HG03039 (cell line): ENCODE measurements around the gene CD99L2.

ENCODE experiments used
- ATAC-seq: cut with Tn5 transposase; IDR thresholded peaks from one replicate; pipeline ENCODE4 v1.9.1; 2021; ENCODE audit warnings: mild to moderate bottlenecking, moderate library complexity; ENCODE audit not compliant: unreplicated experiment

CD99L2 gene, protein sequence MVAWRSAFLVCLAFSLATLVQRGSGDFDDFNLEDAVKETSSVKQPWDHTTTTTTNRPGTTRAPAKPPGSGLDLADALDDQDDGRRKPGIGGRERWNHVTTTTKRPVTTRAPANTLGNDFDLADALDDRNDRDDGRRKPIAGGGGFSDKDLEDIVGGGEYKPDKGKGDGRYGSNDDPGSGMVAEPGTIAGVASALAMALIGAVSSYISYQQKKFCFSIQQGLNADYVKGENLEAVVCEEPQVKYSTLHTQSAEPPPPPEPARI

DNA sequence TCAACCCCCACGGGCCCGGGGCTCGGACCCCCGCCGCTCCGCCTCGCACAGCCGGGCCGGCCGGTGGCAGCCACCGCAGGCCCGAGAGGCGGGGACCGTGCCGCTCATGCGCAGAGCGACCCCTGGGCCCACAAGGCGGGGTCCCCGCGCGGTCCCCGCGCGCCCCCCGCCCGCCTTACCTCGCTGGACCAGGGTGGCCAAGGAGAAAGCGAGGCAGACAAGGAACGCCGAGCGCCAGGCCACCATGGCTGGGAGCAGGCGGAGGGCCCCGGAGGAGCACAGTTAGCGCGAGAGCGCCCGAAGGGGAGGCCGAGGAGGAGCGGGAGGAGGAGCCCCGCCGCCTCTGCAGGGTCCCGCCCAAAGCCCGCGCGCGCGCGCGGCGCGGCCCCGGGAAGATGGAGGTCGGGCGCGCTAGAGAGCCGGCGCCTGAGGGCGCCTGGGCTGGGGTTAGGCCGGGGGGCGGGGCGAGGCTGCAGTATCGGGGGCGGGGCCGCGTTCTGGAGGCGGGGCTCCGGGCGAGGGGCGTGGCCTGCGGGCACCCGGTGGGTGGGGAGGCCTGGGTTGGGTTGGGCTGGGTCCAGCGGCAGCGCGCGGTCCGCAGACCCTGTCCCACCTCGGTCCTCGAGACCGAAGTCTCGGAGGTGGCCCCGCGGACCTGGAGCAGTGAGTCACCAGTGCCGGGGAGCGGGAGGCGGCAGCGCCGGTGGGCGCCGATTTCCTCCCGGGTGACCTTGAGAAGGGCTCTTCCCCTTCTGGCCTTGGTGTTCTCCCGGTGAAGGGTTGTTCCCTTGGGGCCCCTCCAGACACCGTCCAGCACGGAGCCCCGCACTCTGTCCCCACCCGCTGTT lies at the start of gene CD99L2:
Gene CD99L2, minus strand, starts transcription at position 326 of the 848 bp plus-strand sequence. Its CDS starts 80 bp downstream, at position 246.
- ATAC-seq = peak; percentile 91

- ATAC-seq = no peak
Measured at GRCh38 chrX:150944233-150944632, 45.8 kb upstream of the CD99L2 start.

DNA sequence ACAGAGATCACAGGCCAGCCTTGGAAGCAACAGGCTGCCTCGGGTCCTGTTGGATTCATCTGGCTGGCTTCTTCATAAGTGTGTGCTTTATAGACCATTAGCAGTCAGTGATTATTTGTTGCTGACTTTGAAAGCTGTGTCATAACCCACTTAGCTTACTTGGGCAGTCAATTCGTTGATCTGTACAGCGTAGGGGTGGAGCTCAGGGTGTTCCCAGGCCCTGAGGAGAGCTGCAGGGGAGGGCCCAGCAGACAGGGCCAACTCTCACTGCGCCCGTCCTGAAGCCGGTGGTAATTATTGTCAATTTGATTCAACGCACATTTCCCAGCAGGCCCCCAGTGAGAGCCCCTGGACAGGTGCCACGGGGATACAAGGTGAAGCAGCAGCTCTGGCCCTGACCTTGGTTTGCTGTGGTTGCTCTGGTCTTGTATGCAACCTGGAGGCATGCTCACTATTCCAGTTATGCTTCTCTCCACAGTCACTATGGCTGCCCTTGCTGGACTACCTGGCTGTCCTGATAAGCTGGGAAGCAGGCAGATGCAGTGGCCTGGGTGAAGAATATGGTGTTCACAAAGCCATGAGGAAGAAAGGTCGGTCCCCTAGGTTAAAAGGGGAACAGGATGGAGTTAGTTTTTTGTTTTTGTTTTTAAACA lies 44.6 kb upstream of the CD99L2 start:
- no peak for ATAC-seq

GRCh38 chrX:150941580-150941979 lies 43.1 kb upstream of the CD99L2 start:
- no peak for ATAC-seq

GRCh38 chrX:150940844-150941495 lies 42.5 kb upstream of the CD99L2 start:
- no peak for ATAC-seq

DNA sequence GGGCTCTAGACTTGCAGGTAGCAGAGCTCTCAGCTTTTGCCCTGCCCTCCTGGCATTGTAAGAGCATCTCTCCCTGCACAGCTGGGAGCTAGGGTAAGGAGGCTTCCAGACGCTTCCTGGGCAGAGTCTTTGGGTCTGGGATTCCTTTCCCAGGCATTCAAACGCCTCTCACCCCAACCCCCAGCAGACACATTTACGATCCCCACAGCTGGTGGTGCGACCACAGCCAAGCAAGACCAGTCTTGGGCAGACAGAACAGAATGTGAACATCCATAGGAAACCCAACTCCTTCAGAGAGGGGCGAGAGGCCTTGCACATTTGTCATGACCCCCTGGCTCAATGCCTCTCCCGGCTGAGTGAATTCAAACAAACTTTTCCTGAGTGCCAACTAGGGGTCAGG lies 38.1 kb upstream of the CD99L2 start:
- no peak for ATAC-seq

- ATAC-seq = no peak
Measured at GRCh38 chrX:150935467-150935866, 37.0 kb upstream of the CD99L2 start.

- no peak for ATAC-seq
Measured at GRCh38 chrX:150934453-150934852, 36.0 kb upstream of the CD99L2 start.

GRCh38 chrX:150933945-150934350 lies 35.5 kb upstream of the CD99L2 start:
- ATAC-seq = no peak

DNA sequence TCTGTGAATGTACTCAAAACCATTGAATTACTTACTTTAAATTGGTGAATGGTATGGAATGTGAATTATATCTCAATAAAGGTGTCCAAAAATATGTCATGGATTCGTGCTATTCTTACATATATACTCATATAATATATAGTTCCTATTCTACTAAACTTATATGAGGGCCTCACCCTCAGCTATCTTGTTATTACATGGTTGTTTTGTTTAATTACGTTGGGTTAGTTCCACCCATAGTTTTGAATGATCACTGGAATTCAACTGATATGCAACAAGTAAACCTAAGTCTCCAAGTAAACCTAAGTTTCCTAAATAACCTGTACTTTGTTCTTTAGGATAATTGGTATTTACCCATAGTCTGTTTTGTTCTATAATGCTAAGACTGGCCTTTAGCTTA lies 30.6 kb upstream of the CD99L2 start:
- ATAC-seq = no peak

DNA sequence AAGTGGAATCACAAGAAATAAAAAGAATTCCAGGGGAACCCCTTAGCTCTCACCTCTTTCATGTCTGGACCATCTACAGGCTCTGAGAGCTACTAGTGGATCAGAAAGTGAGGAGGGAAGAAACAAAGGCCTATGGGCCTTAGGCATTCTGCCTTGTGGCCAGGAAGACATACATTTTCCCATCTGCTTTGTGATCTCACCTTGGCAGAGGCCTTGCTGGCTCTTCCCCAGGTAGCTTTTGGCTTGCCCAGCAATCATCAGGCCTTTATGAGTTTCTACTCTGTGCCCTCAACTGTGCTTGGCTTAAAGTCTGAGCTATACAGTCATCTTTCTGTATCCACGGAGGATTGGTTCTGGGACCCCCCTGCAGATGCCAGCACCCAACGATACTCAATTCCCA lies 28.3 kb upstream of the CD99L2 start:
- ATAC-seq = no peak

DNA sequence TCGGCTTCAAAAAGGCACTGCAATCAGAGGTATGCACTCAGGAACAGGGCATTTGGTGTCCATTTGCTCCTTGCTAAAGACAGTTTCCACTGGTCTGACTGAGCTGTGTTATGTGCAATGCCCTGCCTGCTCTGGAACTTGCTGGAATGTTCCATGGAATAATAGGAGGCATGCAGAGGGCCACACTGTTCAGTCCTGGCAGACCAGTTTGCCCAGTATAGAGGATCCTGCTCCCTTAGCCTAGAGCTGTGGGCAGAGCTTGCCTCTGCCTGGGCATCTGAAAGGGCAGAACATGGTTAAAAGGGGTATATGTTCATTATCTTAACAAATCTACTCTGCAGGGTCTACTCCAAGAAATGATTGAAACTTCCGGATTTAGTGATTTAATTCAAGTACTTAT lies 27.8 kb upstream of the CD99L2 start:
- ATAC-seq = no peak

- ATAC-seq = no peak
Measured at GRCh38 chrX:150919401-150919800, 20.9 kb upstream of the CD99L2 start.

GRCh38 chrX:150913511-150913910 lies 15.0 kb upstream of the CD99L2 start:
- no peak for ATAC-seq

DNA sequence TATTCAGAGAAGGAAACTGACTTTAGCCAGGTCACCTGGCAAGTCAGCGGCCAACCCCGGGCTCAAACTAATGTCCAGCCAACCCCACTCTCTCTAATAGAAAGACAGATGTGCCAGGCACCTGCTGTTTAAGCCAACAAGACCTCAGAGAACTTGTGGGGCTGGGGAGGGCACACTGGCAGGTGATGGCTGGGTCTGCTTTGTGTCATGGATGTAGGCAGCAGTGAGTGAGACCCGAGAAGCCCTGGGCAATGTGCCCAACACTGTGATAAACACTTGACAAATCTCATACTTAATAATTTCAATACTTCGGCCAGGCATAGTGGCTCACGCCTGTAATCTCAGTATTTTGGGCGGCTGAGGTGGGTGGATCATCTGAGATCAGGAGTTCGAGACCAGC lies 9.0 kb upstream of the CD99L2 start:
- ATAC-seq = no peak

DNA sequence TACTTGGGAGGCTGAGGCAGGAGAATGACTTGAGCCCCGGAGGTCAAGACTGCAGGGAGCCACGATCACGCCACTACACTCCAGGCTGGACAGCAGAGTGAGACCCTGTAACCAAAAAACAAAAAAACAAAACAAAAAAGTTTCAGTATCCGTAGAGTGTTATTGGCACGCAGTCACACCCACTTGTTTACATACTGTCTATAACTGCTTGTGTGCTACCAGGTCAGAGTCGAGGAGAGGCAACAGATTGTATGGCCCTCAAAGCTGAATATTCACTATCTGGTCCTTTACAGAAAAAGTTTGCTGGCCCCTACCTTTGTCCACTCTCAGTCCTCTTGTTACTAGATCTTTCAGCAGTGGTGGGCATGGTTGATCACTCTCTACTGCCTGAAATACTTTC lies 8.2 kb upstream of the CD99L2 start:
- ATAC-seq = no peak

DNA sequence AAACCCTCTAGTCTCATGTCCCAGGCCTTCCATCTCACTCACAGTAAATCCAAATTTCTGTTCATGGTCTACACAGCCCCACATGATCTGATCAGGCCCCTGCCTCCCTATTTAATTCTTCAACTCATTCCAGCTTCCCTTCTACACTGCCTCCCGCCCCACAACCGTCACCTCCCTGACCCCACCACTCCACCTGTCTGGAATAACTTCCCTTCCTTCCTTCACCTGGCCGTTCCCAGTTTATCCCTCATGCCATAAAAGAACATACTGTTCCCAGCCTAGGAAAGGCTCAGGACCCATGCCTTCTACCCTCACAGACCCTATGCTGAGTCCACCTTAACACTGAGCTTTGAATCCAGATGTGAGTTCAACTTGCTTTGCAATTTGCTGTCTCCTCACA lies 6.8 kb upstream of the CD99L2 start:
- ATAC-seq = no peak

DNA sequence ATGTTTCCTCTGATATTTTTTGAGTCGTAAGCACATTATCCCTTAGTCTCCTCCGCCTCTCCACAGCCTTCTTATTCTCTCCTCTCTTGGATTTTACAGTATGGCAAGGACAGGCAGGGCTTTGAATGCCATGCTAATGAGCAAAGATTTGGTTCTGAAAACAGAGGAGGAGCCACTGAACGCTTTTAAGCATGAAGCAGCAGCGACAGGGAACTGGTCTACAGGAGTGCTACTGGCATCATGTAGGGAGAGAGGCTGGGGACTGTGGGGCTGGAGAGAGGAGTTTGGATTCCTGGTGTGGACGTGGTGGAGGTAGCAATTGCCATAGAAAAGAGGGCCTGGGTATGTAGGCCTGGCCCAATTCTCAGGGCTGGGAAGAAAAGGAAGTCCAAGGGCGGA lies 4.6 kb upstream of the CD99L2 start:
- ATAC-seq = no peak

GRCh38 chrX:150902434-150903109 lies 4.1 kb upstream of the CD99L2 start:
- no peak for ATAC-seq

GRCh38 chrX:150899191-150899757 lies 806 bp upstream of the CD99L2 start:
- ATAC-seq = no peak
